Esophagus squamous epithelium (tissue), 4 donors: Measurements from ENCODE around the gene ASB7.

Source experiments
- CTCF ChIP-seq, 6 experiments: fragments of 450-650 bp in 4 of 6; fragments of 200-600 bp in 2 of 6; sonication (generic) in 2 of 6; IDR thresholded peaks; one replicate each; pipeline ENCODE4 v1.5.1; 2016 to 2019; ENCODE audit warnings: antibody characterized with exemption in 6 of 6, mild to moderate bottlenecking in 4 of 6, moderate library complexity in 4 of 6
- POLR2A ChIP-seq, 4 donors: fragments of 450-650 bp; IDR thresholded peaks; one replicate each; pipeline ENCODE4 v1.6.1; 2017; ENCODE audit warnings: antibody characterized with exemption in 4 of 4, mild to moderate bottlenecking in 4 of 4, moderate library complexity in 3 of 4

GRCh38 chr15:100672959-100673358 lies 70.6 kb downstream of the ASB7 start:
- no peak for TF ChIP-seq CTCF (IDR thresholded peaks at IDR 0.05)
- TF ChIP-seq POLR2A (IDR thresholded peaks at IDR 0.05): no peak
